ENCODE data around the gene GJD3.
"Not testable (repeated sequence)": the region's sequence is repeated elsewhere in the genome, so short reads cannot be mapped to it uniquely, and the experiment has no call there.

GJD3 gene

GRCh38 chr17:40364121-40364861 lies at the start of gene GJD3:
Gene GJD3 (minus strand): TSS chr17:40364737. CDS start chr17:40363815, 922 bp downstream.
- DNase-seq: no peak

GRCh38 chr17:40414312-40414711 lies 49.8 kb upstream of the GJD3 start:
- not testable (repeated sequence) for DNase-seq

GRCh38 chr17:40412880-40413279 lies 48.3 kb upstream of the GJD3 start:
- no peak for DNase-seq

GRCh38 chr17:40411821-40412220 lies 47.3 kb upstream of the GJD3 start:
- no peak for DNase-seq

GRCh38 chr17:40410082-40410481 lies 45.5 kb upstream of the GJD3 start:
- no peak for DNase-seq

- not testable (repeated sequence) for DNase-seq
Measured at GRCh38 chr17:40409540-40409939, 45.0 kb upstream of the GJD3 start.

GRCh38 chr17:40407460-40407859 lies 42.9 kb upstream of the GJD3 start:
- DNase-seq: no peak

- DNase-seq: no peak
Measured at GRCh38 chr17:40404003-40404402, 39.5 kb upstream of the GJD3 start.

GRCh38 chr17:40402668-40403067 lies 38.1 kb upstream of the GJD3 start:
- no peak for DNase-seq

- no peak for DNase-seq
Measured at GRCh38 chr17:40399185-40399584, 34.6 kb upstream of the GJD3 start.

- not testable (repeated sequence) for DNase-seq
Measured at GRCh38 chr17:40386555-40386954, 22.0 kb upstream of the GJD3 start.

GRCh38 chr17:40382251-40382650 lies 17.7 kb upstream of the GJD3 start:
- DNase-seq: no peak

- no peak for DNase-seq
Measured at GRCh38 chr17:40378966-40379365, 14.4 kb upstream of the GJD3 start.

- no peak for DNase-seq
Measured at GRCh38 chr17:40377832-40378231, 13.3 kb upstream of the GJD3 start.

- not testable (repeated sequence) for DNase-seq
Measured at GRCh38 chr17:40376541-40376940, 12.0 kb upstream of the GJD3 start.

GRCh38 chr17:40375786-40376185 lies 11.2 kb upstream of the GJD3 start:
- not testable (repeated sequence) for DNase-seq

- DNase-seq: no peak
Measured at GRCh38 chr17:40374821-40375498, 10.4 kb upstream of the GJD3 start.

GRCh38 chr17:40373999-40374398 lies 9.5 kb upstream of the GJD3 start:
- DNase-seq: no peak

- DNase-seq: no peak
Measured at GRCh38 chr17:40373324-40373723, 8.8 kb upstream of the GJD3 start.

- DNase-seq: not testable (repeated sequence)
Measured at GRCh38 chr17:40372644-40373043, 8.1 kb upstream of the GJD3 start.

GRCh38 chr17:40372031-40372430 lies 7.5 kb upstream of the GJD3 start:
- no peak for DNase-seq

GRCh38 chr17:40371261-40371929 lies 6.9 kb upstream of the GJD3 start:
- no peak for DNase-seq

GRCh38 chr17:40369923-40370322 lies 5.4 kb upstream of the GJD3 start:
- DNase-seq: no peak

- not testable (repeated sequence) for DNase-seq
Measured at GRCh38 chr17:40367728-40368127, 3.2 kb upstream of the GJD3 start.
